RWPE2 (cell line): ENCODE data around the gene GOLPH3L.
A peak's percentile ranks its signal among the peaks of the same experiment; 100 is the strongest.

ENCODE experiments used
- ATAC-seq: fragments of 200-7000 bp; cut with Tn5 transposase; 3 replicates; pipeline ENCODE4 v1.9.1; 2021; ENCODE audit warnings: low read depth
- DNase-seq: peaks from one replicate; pipeline ENCODE4 v3.0.0-alpha.2; 2020; ENCODE audit warnings: low spot score
- H3K27ac ChIP-seq: fragments of 450-650 bp; 2 replicates; pipeline ENCODE4 v1.5.1; 2017; ENCODE audit warnings: mild to moderate bottlenecking; ENCODE audit not compliant: poor library complexity, severe bottlenecking
- H3K27me3 ChIP-seq: fragments of 250-450 bp; sonication (Bioruptor Pico); 2 replicates; pipeline ENCODE4 v1.5.1; 2021; ENCODE audit warnings: mild to moderate bottlenecking, moderate library complexity; ENCODE audit not compliant: insufficient read depth, poor library complexity, severe bottlenecking
- H3K36me3 ChIP-seq: fragments of 250-450 bp; sonication (Bioruptor Pico); 2 replicates; pipeline ENCODE4 v1.5.1; 2020; ENCODE audit warnings: low read depth, mild to moderate bottlenecking, moderate library complexity
- H3K4me1 ChIP-seq: fragments of 250-450 bp; sonication (Bioruptor Pico); 2 replicates; pipeline ENCODE4 v1.5.1; 2021; ENCODE audit warnings: mild to moderate bottlenecking, moderate library complexity; ENCODE audit not compliant: insufficient read depth, poor library complexity, severe bottlenecking
- H3K4me3 ChIP-seq: fragments of 250-450 bp; sonication (Bioruptor Pico); 2 replicates; pipeline ENCODE4 v1.5.1; 2021; ENCODE audit warnings: mild to moderate bottlenecking, moderate library complexity; ENCODE audit not compliant: severe bottlenecking
- H3K9me3 ChIP-seq: fragments of 250-450 bp; sonication (Bioruptor Pico); 2 replicates; pipeline ENCODE4 v1.5.1; 2021; ENCODE audit warnings: mild to moderate bottlenecking, moderate library complexity; ENCODE audit not compliant: severe bottlenecking
- CTCF ChIP-seq: fragments of 450-650 bp; IDR thresholded peaks from one replicate; pipeline ENCODE4 v1.5.1; 2017; ENCODE audit warnings: mild to moderate bottlenecking, moderate library complexity; ENCODE audit not compliant: poor library complexity, severe bottlenecking

GOLPH3L gene

GRCh38 chr1:150615346-150616201 is 81.4 kb downstream of the GOLPH3L start:
- no peaks in the 10 kb centered on the region for H3K27me3 ChIP-seq
- H3K27ac ChIP-seq: peak overlapping the region; percentile 98

DNA sequence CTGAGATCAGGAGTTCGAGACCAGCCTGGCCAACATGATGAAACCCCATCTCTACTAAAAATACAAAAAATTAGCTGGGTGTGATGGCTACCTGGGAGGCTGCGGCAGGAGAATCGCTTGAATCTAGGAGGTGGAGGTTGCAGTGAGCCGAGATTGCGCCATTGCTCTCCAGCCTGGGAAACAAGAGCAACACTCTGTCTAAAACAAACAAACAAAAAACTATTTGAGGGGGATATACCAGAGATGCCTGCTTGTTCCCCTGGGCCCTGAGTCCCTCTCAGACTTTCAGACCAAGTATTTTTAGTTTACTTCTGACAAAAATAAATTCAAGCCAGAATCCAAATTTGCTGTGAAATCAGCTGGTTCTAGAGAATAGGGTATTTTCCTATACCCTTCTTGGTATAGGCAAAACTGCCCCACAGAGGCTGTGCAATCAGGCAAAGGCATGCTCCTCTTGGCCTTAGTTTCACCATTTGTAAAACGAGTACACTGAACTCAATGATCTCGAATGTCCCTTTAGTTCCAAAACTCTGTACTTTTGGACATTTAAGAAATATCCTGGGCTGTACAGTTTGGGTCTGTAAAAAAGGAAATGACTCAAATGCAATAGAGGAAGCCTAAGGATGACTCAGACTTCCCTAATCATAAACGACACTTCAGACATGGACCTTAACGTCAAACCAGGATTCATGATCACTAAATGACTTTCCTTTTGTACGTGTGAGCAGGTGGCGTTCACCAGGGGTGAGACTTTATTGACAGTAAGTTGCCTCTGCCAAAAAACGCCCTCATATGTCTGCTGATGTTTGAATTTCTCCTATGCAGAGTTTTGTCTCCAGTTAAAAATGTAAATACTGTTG is 83.7 kb downstream of the GOLPH3L start:
- Histone ChIP-seq H3K27ac (peak overlapping the region; percentile 98), H3K27me3 (no peaks in the 10 kb centered on the region), H3K4me1 (peaks cover 58% of the 10 kb centered on the region), H3K9me3 (no peaks in the 10 kb centered on the region), H3K36me3 (peaks cover 61% of the 10 kb centered on the region), H3K4me3 (no peak overlapping the region)
- ATAC-seq (peak; percentile 51), DNase-seq (no peak)
- no peak for TF ChIP-seq CTCF

More at GRCh38 chr1:150615346-150616201, 81.4 kb downstream of the GOLPH3L start:
- ATAC-seq (no peak), DNase-seq (no peak)
- Histone ChIP-seq H3K4me3 (no peak overlapping the region), H3K9me3 (no peaks in the 10 kb centered on the region), H3K36me3 (peaks cover 71% of the 10 kb centered on the region), H3K4me1 (peaks cover 52% of the 10 kb centered on the region)
- no peak for TF ChIP-seq CTCF

GRCh38 chr1:150612014-150612345 is 85.0 kb downstream of the GOLPH3L start:
- Histone ChIP-seq H3K36me3 (peaks cover 50% of the 10 kb centered on the region), H3K4me1 (peaks cover 58% of the 10 kb centered on the region), H3K27me3 (no peaks in the 10 kb centered on the region), H3K27ac (peak overlapping the region; percentile 98), H3K4me3 (no peak overlapping the region), H3K9me3 (no peaks in the 10 kb centered on the region)
- DNase-seq (no peak), ATAC-seq (no peak)
- no peak for TF ChIP-seq CTCF

- Histone ChIP-seq H3K27ac (peak overlapping the region; percentile 98), H3K4me1 (peaks cover 54% of the 10 kb centered on the region), H3K4me3 (no peak overlapping the region), H3K36me3 (peaks cover 40% of the 10 kb centered on the region), H3K27me3 (no peaks in the 10 kb centered on the region), H3K9me3 (no peaks in the 10 kb centered on the region)
- no peak for TF ChIP-seq CTCF
- ATAC-seq (no peak), DNase-seq (no peak)
Observed at GRCh38 chr1:150610576-150610975, 86.4 kb downstream of the GOLPH3L start.
